ENCODE measurements around the gene KERA.

Gene KERA

GRCh38 chr12:91072931-91073330 lies 15.1 kb upstream of the KERA start:
- no peak for FAIRE-seq

- FAIRE-seq, result no peak
Observed at GRCh38 chr12:91070936-91071335, 13.1 kb upstream of the KERA start.

GRCh38 chr12:91065396-91065795 lies 7.6 kb upstream of the KERA start:
- no peak for FAIRE-seq

- FAIRE-seq, result no peak
Observed at GRCh38 chr12:91064640-91065039, 6.8 kb upstream of the KERA start.

- no peak for FAIRE-seq
Observed at GRCh38 chr12:91061091-91061490, 3.3 kb upstream of the KERA start.

- FAIRE-seq, result no peak
Observed at GRCh38 chr12:91059211-91059610, 1.4 kb upstream of the KERA start.

GRCh38 chr12:91058786-91059185 lies 962 bp upstream of the KERA start:
- no peak for FAIRE-seq

- no peak for FAIRE-seq
Observed at GRCh38 chr12:91056488-91056887, 1.3 kb downstream of the KERA start.

GRCh38 chr12:91055976-91056375 lies 1.8 kb downstream of the KERA start:
- FAIRE-seq, result no peak

- FAIRE-seq, result no peak
Observed at GRCh38 chr12:91053951-91054715, 3.7 kb downstream of the KERA start.

GRCh38 chr12:91052026-91052425 lies 5.8 kb downstream of the KERA start:
- no peak for FAIRE-seq

GRCh38 chr12:91044586-91044985 lies 13.2 kb downstream of the KERA start:
- FAIRE-seq, result no peak

GRCh38 chr12:91043408-91043807 lies 14.4 kb downstream of the KERA start:
- no peak for FAIRE-seq

- FAIRE-seq, result no peak
Observed at GRCh38 chr12:91040096-91040755, 17.6 kb downstream of the KERA start.

- no peak for FAIRE-seq
Observed at GRCh38 chr12:91037276-91037675, 20.5 kb downstream of the KERA start.

- FAIRE-seq, result no peak
Observed at GRCh38 chr12:91033251-91033650, 24.6 kb downstream of the KERA start.

- no peak for FAIRE-seq
Observed at GRCh38 chr12:91023326-91024004, 34.4 kb downstream of the KERA start.

GRCh38 chr12:91021076-91021475 lies 36.7 kb downstream of the KERA start:
- no peak for FAIRE-seq

- FAIRE-seq, result no peak
Observed at GRCh38 chr12:91019455-91019854, 38.4 kb downstream of the KERA start.

- FAIRE-seq, result no peak
Observed at GRCh38 chr12:91017511-91018263, 40.1 kb downstream of the KERA start.

- FAIRE-seq, result no peak
Observed at GRCh38 chr12:91017043-91017442, 40.8 kb downstream of the KERA start.

- FAIRE-seq, result peak; percentile 57
Observed at GRCh38 chr12:91009319-91009950, 48.4 kb downstream of the KERA start.

Measured in TTC549 (cell line).